Measurements from ENCODE around the gene HSPA2.
"Not testable (repeated sequence)": the region's sequence is repeated elsewhere in the genome, so short reads cannot be mapped to it uniquely, and the experiment has no call there.

Gene HSPA2

DNA sequence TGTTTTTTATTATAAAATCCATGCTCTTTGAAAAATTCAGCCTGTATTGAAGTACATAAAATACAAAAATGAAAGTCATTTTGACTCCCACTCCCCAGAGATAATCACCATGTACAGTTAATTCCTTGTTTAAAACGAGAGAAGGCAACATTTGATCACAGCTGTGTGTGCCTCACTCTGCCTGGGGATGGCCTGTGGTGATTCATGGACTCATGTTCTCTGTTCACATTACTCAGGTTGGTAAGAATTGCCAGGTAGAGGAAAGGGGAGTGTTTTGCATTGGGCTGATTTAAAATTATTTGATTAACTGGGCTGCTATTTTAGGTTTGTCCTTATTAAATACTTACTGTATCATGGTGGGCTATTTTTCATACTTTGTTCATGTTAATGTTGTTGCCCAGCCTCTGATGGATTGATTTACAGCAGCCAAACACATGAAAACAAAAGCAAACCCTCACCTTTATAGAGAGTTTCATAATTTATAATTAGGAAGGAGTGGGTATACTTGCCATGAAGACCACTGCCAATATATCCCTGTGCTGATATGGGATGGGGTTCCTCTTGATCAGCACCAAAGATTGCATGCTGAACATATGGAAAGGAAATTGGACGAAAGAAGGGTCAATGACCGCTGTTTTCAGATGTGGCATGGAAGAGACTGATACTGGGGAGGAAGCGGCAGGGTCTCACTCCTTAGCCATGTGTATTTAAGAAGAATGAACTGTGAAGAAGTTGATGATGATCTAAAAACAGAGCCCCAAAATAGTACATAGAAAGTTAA is 33.0 kb upstream of the HSPA2 start:
- Mint-ChIP-seq H3K36me3 (peaks cover 90% of the 10 kb centered on the region), H3K27ac (peak overlapping the region; percentile 100), H3K4me3 (peak overlapping the region; percentile 87), H3K4me1 (peaks cover 44% of the 10 kb centered on the region), H3K9me3 (no peaks in the 10 kb centered on the region)
- DNase-seq (ENCODE audit: low spot score in 2 of 2) (no peak), ATAC-seq (no peak)

DNA sequence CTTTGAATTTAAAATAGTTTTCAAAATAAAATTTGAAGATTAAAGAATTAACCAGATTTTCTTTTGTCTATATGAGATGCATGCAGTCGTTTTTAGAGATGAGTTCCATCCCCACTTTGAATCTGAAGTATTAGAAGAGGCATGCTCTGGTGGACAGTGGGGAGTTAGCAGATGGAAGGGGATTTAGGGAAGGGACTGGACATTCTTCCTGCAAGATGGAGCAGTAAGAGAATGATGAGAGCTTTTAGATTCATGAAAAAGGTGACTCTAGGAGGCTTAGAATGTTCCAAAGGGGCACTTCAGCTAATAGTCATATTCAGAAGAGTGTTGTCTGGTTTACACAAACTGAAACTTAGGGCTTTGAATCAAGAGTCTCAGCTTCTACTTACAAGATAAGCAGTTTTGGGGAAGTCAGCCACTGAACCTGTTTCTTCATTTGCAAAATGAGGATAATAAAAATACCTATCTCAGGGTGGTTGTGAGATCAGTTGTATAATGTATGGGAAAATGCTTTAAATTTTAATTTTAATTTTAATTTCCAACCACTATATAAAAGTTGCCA is 32.2 kb upstream of the HSPA2 start:
- H3K4me3 Mint-ChIP-seq, result peak overlapping the region; percentile 87
- ATAC-seq, result no peak
- no peaks in the 10 kb centered on the region for H3K9me3 Mint-ChIP-seq
- no peak for DNase-seq (ENCODE audit: low spot score in 2 of 2)
- H3K36me3 Mint-ChIP-seq, result peaks cover 89% of the 10 kb centered on the region
- H3K4me1 Mint-ChIP-seq, result peaks cover 46% of the 10 kb centered on the region
- H3K27ac Mint-ChIP-seq, result peak overlapping the region; percentile 100

DNA sequence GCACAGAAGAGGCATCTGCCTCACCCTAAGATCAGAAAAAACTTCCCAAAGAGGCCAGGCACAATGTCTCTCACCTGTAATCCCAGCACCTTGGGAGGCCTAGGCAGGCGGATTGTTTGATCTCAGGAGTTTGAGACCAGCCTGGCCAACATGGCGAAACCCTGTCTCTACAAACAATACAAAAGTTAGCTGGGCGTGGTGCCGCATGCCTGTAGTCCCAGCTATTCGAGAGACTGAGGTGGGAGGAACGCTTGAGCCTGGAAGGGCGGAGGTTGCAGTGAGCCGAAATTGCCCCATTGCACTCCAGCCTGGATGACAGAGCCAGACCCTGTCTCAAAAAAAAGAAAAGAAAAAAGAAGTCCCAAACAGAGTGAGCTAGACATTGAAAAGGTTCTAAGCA is 31.5 kb upstream of the HSPA2 start:
- Mint-ChIP-seq H3K36me3 (peaks cover 89% of the 10 kb centered on the region), H3K4me3 (peak overlapping the region; percentile 87), H3K9me3 (no peaks in the 10 kb centered on the region), H3K27ac (peak overlapping the region; percentile 11), H3K4me1 (peaks cover 53% of the 10 kb centered on the region)
- ATAC-seq (no peak), DNase-seq (ENCODE audit: low spot score in 2 of 2) (no peak)

DNA sequence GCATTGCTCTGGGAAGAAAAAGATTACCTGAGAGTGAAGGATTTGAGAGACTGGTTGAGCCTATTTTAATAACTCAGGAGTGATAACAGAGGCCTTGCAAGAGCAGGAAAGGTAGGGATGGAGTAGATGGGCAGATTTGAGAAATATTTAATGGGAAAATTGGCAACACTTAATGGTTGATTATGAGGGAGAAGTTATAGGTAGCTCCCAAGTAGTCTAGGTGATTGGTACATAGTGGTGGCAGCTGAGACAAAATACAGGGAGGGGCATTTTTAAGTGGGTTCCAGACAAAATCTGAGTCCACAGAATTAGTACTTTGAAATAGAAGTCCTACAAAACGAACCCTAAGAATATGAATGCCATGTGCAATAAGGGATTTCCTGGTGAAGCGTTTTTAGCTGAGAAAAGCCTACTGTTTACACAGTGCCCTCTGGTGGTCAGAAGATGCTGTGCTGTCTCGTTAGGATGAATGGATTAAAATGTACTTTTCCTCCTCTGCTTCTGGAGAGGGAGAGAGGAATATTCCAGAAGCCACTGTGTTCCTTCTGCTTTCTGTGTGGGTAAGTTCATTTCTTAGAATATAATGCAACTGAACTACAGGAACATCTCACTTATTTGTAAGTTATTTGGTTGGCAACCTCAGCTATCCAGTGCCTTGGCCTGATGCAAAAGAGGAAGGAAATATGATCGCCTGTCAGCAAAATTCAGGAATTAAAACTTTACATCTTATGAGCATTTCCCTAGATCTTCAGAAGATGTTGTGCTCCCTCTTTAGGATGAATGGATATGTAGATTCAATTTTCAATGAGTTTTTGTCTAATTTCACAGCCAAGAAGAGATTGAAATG is 29.5 kb upstream of the HSPA2 start:
- Mint-ChIP-seq H3K9me3 (no peaks in the 10 kb centered on the region), H3K4me1 (peaks cover 59% of the 10 kb centered on the region), H3K4me3 (peak overlapping the region; percentile 87), H3K27ac (peak overlapping the region; percentile 11), H3K36me3 (peaks cover 85% of the 10 kb centered on the region)
- ATAC-seq, result peak; percentile 48
- DNase-seq (ENCODE audit: low spot score in 2 of 2), result peak; percentile 44 to 74

DNA sequence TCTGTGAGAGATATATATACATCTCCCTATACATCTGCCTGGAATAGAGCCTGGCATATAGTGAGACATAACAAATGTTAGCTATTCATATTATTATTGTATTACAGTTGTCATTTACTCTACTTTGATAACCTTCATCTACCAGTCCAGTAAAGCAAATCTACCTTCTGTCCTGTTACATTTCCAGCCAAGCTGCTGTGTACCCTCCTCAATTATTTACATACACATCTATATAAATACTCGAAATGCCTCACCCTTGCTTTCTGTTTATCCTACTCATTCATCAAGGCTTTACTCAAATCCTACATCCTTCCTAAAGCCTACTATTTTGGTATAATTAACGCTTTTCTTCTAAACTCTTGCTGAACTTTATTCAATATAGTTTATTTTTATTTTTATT is 27.3 kb upstream of the HSPA2 start:
- DNase-seq (ENCODE audit: low spot score in 2 of 2), result no peak
- Mint-ChIP-seq H3K4me1 (peaks cover 61% of the 10 kb centered on the region), H3K27ac (no peak overlapping the region), H3K9me3 (no peaks in the 10 kb centered on the region), H3K4me3 (no peak overlapping the region), H3K36me3 (peaks cover 69% of the 10 kb centered on the region)
- no peak for ATAC-seq

DNA sequence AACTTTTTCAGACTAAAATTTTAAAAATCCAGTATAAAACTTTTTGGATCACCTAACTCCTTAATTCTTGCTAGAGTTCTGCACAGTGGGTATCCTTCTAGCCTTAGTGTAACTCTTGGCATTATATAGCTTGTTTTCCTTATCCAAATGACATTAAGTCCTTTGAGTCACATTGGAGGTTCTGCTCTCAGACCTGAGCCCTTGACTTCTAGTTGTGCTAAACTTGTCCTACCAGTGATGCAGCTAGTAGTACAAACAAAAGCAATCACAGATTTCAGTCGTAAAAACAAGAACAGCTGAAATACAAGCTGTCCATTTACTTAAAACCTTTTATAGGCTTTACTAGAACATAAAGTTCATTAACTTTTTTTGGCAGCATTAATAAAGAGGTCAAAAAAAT is 25.5 kb upstream of the HSPA2 start:
- Mint-ChIP-seq H3K4me1 (peaks cover 46% of the 10 kb centered on the region), H3K36me3 (peaks cover 51% of the 10 kb centered on the region), H3K9me3 (no peaks in the 10 kb centered on the region), H3K4me3 (no peak overlapping the region), H3K27ac (no peak overlapping the region)
- no peak for ATAC-seq
- no peak for DNase-seq (ENCODE audit: low spot score in 2 of 2)

DNA sequence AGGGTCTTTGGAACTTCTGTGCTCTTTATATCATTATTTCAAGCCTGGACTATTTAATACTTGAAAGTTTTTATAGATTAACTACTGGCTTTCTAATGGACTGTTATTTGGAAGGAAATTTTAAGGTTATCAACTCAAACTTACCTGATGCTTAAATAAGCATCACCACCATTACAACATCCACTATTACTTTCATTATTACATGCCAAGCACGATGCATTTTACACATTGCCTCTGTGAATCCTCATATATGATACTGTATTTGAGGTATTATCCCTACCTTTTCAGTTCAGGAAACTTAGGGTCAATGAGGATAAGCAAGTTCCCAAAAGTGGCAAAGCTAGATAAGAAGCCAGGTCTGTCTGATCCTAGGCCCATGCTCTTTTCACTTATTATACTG is 23.6 kb upstream of the HSPA2 start:
- H3K4me1 Mint-ChIP-seq, result peaks cover 32% of the 10 kb centered on the region
- DNase-seq (ENCODE audit: low spot score in 2 of 2) (no peak), ATAC-seq (no peak)
- H3K4me3 Mint-ChIP-seq, result peak overlapping the region; percentile 18
- no peak overlapping the region for H3K27ac Mint-ChIP-seq
- no peaks in the 10 kb centered on the region for H3K9me3 Mint-ChIP-seq
- peaks cover 37% of the 10 kb centered on the region for H3K36me3 Mint-ChIP-seq

DNA sequence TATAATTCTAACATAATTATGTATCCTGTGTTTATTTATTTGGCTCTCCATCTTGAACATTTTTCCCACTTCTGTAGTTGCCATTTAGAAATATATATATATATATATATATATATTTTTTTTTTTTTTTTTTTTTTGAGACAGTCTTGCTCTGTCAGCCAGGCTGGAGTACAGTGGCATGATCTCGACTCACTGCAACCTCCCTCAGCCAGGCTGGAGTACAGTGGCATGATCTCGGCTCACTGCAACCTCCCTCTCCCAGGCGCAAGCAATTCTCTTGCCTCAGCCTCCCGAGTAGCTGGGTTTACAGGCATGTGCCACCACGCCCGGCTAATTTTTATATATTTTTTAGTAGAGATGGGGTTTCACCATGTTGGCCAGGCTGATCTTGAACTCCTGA is 22.9 kb upstream of the HSPA2 start:
- peaks cover 30% of the 10 kb centered on the region for H3K36me3 Mint-ChIP-seq
- H3K4me3 Mint-ChIP-seq; H3K27ac Mint-ChIP-seq; H3K9me3 Mint-ChIP-seq; DNase-seq (ENCODE audit: low spot score in 2 of 2); ATAC-seq: not testable (repeated sequence)
- H3K4me1 Mint-ChIP-seq, result peaks cover 32% of the 10 kb centered on the region

DNA sequence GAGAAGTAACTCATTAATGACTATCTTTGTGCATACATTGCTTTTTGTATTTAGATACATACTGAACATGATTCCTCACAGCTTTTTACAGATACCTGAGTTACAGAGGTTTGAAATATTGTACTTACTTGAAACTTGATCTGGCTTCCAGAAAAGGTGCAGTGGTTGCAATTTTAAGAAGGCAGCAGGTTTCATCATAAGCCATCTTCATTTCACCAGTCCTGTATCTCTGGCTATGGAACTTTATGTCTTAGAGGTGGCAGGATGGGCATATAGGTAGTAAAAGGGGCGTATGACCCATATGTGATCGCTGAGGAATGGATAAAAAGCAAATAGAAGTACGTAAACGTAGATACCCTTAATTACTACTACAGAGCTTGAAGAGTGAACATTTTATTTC is 22.3 kb upstream of the HSPA2 start:
- DNase-seq (ENCODE audit: low spot score in 2 of 2) (no peak), ATAC-seq (no peak)
- H3K4me1 Mint-ChIP-seq, result peaks cover 30% of the 10 kb centered on the region
- no peak overlapping the region for H3K4me3 Mint-ChIP-seq
- H3K36me3 Mint-ChIP-seq, result peaks cover 26% of the 10 kb centered on the region
- no peaks in the 10 kb centered on the region for H3K9me3 Mint-ChIP-seq
- no peak overlapping the region for H3K27ac Mint-ChIP-seq

DNA sequence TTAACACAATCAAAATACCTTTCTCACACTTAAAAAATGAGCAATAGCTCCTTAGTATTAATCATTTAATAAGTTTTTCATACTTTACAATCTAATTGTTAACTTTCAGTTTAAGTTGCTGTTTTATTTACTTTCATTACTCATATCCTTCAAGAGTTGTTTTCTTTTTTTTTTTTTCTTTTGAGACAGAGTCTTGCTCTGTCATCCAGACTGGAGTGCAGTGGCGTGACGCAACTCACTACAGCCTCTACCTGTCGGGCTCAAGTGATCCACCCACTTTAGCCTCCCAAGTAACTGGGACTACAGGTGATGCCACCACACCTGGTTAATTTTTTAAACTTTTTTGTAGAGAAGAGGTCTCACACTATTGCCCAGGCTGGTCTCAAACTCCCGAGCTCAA is 19.8 kb upstream of the HSPA2 start:
- DNase-seq (ENCODE audit: low spot score in 2 of 2) (no peak), ATAC-seq (no peak)
- Mint-ChIP-seq H3K4me3 (no peak overlapping the region), H3K36me3 (peaks cover 21% of the 10 kb centered on the region), H3K4me1 (peaks cover 17% of the 10 kb centered on the region), H3K9me3 (no peaks in the 10 kb centered on the region), H3K27ac (no peak overlapping the region)

DNA sequence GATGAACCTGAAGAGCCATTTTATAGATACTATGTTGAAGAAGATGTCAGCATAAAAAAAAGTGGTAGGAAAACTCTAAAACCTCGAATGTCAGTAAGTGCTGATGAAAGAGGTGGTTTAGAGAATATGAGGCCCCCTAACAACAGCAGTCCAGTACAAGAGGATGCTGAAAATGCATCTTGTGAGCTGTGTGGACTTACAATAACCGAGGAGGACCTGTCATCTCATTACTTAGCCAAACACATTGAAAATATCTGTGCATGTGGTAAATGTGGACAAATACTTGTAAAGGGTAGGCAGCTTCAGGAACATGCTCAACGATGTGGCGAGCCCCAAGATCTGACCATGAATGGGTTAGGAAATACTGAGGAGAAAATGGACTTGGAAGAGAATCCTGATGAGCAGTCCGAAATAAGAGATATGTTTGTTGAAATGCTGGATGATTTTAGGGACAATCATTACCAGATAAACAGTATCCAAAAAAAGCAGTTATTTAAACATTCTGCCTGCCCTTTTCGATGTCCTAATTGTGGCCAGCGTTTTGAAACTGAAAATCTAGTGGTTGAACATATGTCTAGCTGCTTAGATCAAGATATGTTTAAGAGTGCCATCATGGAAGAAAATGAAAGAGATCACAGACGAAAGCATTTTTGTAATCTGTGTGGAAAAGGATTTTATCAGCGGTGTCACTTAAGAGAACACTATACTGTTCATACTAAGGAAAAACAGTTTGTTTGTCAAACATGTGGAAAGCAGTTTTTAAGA is 17.8 kb upstream of the HSPA2 start:
- peaks cover 32% of the 10 kb centered on the region for H3K36me3 Mint-ChIP-seq
- ATAC-seq, result peak; percentile 83
- H3K9me3 Mint-ChIP-seq, result no peaks in the 10 kb centered on the region
- peaks cover 6% of the 10 kb centered on the region for H3K4me1 Mint-ChIP-seq
- no peak overlapping the region for H3K4me3 Mint-ChIP-seq
- no peak for DNase-seq (ENCODE audit: low spot score in 2 of 2)
- no peak overlapping the region for H3K27ac Mint-ChIP-seq

DNA sequence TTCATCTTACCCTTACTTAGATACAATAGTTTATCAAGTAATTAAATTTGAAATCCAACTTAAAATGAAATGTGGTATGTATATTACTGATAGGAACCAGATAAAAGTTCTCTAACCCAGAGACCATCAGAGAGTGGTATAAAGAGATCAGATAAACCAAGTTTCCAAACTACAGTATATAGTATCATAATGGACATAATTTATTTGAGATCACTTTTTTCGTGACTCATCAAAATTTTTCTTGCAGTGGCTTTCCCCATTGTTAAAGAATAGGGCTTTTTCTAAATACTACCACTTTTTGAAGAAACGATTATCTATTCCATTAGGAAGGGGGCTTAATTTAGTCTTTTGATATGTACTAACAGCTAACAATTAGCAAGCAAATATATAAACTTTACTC is 15.2 kb upstream of the HSPA2 start:
- Mint-ChIP-seq H3K9me3 (no peaks in the 10 kb centered on the region), H3K36me3 (peaks cover 58% of the 10 kb centered on the region), H3K4me3 (no peak overlapping the region), H3K27ac (no peak overlapping the region), H3K4me1 (peaks cover 6% of the 10 kb centered on the region)
- DNase-seq (ENCODE audit: low spot score in 2 of 2), result no peak
- no peak for ATAC-seq

DNA sequence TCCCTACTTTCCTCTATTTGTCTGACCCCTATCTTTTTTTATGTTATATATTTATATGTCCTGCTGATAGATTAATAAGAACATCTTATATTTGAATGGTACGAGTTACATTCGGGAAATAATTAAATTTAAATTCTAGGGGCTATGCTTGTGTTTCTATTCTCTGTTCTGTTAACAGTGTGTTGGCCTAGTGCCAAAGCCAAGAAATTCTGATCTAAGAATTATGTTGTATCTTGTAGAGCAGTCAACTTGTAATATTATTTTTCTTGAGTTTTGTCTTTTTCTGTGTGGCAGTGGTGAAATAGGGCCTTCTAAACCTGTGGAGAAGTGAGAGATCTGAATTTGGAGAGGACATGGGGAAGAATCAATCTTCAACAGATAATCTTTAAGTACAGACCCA is 9.0 kb upstream of the HSPA2 start:
- Mint-ChIP-seq H3K4me1 (peaks cover 6% of the 10 kb centered on the region), H3K9me3 (no peaks in the 10 kb centered on the region), H3K36me3 (peaks cover 49% of the 10 kb centered on the region), H3K27ac (no peak overlapping the region), H3K4me3 (no peak overlapping the region)
- ATAC-seq (no peak), DNase-seq (ENCODE audit: low spot score in 2 of 2) (no peak)

DNA sequence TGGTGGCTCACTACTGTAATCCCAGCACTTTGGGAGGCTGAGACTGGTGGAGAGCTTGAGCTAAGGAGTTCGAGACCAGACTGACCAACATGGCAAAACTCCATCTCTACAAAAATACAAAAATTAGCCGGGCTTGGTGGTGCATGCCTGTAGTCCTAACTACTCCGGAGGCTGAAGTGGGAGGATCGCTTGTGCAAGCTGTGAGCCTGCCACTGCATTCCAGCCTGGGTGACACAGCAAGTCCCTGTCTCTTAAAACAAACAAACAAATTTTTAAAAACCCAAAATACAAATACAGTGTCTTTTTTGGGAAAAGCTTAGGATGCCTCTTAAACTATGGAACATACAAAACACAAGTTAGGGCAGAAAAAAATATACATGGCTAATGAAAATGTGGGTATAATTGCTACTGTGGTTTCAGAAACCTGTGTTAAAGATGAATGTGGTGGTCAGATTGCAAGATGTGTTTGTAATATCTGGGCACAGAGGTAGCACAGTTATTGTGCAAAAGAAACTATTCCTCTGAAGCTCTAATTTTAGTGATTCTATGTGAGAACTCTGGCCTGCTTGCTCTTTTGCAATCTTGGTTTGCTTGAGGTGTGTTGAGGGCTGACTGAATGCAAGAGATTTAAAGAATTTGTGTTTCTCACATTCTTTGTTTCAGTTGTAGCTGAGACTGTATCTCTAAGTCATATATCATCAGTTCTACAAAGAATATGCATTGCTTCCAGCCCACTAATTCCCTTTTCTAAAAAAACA is 3.9 kb upstream of the HSPA2 start:
- peaks cover 25% of the 10 kb centered on the region for H3K4me1 Mint-ChIP-seq
- peaks cover 17% of the 10 kb centered on the region for H3K36me3 Mint-ChIP-seq
- no peak overlapping the region for H3K27ac Mint-ChIP-seq
- no peak for ATAC-seq
- DNase-seq (ENCODE audit: low spot score in 2 of 2), result no peak
- H3K9me3 Mint-ChIP-seq, result no peaks in the 10 kb centered on the region
- H3K4me3 Mint-ChIP-seq, result no peak overlapping the region

Measured in stimulated activated effector memory CD8-positive, alpha-beta T cell treated with anti-CD3 and anti-CD28 coated beads, Interleukin-12 subunit alpha, Interleukin-12 subunit beta, amount 100 ng/mL, for 72 hours (primary cell).